GM21619 (cell line): ENCODE results near the gene TRIM31.
A peak's percentile ranks its signal among the peaks of the same experiment; 100 is the strongest.
"Not testable (repeated sequence)": the region's sequence is repeated elsewhere in the genome, so short reads cannot be mapped to it uniquely, and the experiment has no call there.

Experiments
- ATAC-seq: cut with Tn5 transposase; IDR thresholded peaks from one replicate; pipeline ENCODE4 v1.9.1; 2021; ENCODE audit not compliant: unreplicated experiment

Gene TRIM31

GRCh38 chr6:30118691-30119090 is 5.8 kb upstream of the TRIM31 start:
- not testable (repeated sequence) for ATAC-seq

- no peak for ATAC-seq
Observed at GRCh38 chr6:30116724-30117123, 3.8 kb upstream of the TRIM31 start.

GRCh38 chr6:30113841-30114240 is 951 bp upstream of the TRIM31 start:
- no peak for ATAC-seq

- no peak for ATAC-seq
Observed at GRCh38 chr6:30112402-30112994, 392 bp downstream of the TRIM31 start.

- ATAC-seq: no peak
Observed at GRCh38 chr6:30111266-30111856, 1.5 kb downstream of the TRIM31 start.

GRCh38 chr6:30104661-30105060 is 8.2 kb downstream of the TRIM31 start:
- ATAC-seq: no peak

- no peak for ATAC-seq
Observed at GRCh38 chr6:30103872-30104179, 9.1 kb downstream of the TRIM31 start.

GRCh38 chr6:30102970-30103871 is 9.7 kb downstream of the TRIM31 start:
- no peak for ATAC-seq

- no peak for ATAC-seq
Observed at GRCh38 chr6:30102414-30102969, 10.4 kb downstream of the TRIM31 start.

GRCh38 chr6:30101444-30102413 is 11.2 kb downstream of the TRIM31 start:
- ATAC-seq: peak; percentile 66

- no peak for ATAC-seq
Observed at GRCh38 chr6:30100585-30101443, 12.1 kb downstream of the TRIM31 start.

GRCh38 chr6:30100154-30100553 is 12.7 kb downstream of the TRIM31 start:
- ATAC-seq: no peak

- ATAC-seq: no peak
Observed at GRCh38 chr6:30097902-30098768, 14.8 kb downstream of the TRIM31 start.

- ATAC-seq: no peak
Observed at GRCh38 chr6:30096829-30097228, 16.1 kb downstream of the TRIM31 start.

- ATAC-seq: no peak
Observed at GRCh38 chr6:30093951-30094661, 18.8 kb downstream of the TRIM31 start.

- no peak for ATAC-seq
Observed at GRCh38 chr6:30092852-30093543, 19.9 kb downstream of the TRIM31 start.

- ATAC-seq: no peak
Observed at GRCh38 chr6:30091577-30092381, 21.1 kb downstream of the TRIM31 start.
